ENCODE data around the gene PSMD11.

PSMD11 gene

DNA sequence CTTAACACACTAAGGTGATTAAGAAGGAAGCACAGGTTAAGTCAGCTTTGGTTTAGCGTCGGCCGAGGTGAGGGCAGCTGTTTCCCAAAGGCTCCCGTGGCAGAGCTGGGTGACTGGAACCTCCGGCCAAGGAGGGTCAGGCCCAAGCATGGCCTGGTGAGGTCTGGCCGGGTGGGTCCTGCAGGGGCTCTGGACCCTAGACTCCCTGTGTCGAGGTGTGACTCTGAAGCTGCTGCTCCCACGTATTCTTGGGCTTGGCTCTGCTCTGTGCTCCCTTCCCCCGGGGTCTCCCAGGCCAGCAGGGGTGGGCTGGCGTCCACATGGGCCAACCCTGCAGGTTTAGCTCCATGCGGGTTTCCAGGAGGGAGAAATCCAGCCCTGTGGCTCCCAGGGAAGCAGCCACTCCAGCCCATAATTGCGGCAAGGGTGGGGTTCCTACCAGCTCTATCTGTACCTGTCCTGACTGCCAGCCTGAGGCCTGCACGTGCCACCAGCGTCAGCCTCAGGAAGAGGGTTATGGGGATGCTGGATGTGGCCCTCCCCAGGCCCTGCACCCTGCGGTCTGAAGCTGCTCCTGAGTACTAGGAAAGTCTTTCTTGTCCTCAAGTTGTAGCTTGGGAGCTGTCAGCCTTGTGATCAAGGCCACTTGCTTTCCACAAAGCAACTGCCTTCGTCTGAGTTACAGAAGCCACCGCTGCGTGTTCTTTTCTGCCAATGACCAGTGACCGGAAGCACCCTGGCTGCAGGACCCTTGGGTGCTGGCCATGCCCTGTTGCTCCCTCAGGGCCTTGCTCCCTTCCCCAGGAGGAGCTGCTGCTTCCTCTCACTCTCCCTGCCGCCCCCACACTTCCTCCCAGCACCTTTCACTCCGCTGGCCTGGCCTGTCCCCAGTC is 47.3 kb downstream of the PSMD11 start:
- no peak for DNase-seq

DNA sequence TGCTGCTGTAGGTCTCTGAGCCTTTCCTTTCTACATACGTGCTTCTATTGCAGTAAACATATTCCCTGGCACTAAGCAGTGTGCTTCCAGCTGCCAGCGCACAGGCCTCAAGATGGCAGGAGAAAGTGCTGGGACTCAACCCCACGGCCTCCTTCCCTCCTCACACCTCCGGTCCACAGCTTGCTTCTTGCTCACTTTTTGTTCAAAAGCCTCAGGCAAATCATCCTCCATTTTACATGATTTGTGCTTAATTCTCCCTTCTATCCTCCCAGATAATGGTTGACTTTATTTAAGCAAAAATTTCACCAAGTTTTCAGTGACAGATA is 47.9 kb downstream of the PSMD11 start:
- DNase-seq: no peak

DNA sequence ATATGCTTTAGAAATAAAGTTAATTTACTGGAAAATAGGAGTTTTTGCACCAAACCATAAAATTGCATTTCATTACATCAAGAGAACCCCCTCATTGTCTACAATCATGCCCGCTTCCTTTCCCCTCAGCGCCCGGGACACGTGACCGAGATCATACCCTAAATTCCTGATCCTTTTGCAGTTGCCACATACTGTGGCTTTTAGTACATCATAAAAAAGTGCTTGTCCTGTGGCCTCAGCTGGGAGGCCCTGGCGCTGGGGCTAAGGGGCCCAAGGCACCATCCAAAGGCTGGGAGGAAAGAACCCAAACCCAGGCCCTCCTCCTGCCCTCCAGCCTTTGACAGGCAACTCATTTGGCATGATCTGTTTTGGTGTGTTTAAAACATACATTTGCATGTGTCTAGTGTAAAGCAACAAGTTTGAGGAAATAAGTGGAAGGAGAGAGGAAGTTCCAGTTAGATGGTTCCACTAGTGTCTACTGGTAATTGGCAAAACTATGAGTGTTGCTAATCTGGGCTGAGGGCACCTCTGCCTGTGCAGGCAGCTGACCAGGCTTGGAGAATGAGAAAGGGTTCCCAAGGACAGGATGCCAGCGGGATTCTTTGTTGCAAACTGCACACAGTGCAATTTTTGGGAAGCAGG is 48.5 kb downstream of the PSMD11 start:
- DNase-seq: no peak

DNA sequence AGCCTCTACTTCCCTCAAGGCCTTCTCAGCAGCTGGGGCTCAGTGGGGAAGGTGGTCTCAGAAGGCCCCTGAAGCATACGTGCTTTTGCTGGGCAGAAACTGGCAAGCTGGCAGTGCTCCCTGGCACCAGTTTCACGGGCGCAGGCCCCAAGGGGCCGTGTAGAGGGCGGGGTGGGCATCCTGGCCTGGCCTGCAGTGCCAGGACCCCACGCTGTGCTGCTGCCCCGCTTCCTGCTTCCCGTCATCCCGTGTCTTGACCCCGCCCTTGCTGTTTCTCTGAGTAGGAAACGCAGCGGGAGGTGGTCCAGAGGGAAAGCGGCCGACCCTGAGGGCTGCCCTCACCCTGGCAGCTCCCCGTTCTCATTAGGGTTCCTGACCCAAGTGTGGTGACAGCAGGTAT is 49.3 kb downstream of the PSMD11 start:
- no peak for DNase-seq

DNA sequence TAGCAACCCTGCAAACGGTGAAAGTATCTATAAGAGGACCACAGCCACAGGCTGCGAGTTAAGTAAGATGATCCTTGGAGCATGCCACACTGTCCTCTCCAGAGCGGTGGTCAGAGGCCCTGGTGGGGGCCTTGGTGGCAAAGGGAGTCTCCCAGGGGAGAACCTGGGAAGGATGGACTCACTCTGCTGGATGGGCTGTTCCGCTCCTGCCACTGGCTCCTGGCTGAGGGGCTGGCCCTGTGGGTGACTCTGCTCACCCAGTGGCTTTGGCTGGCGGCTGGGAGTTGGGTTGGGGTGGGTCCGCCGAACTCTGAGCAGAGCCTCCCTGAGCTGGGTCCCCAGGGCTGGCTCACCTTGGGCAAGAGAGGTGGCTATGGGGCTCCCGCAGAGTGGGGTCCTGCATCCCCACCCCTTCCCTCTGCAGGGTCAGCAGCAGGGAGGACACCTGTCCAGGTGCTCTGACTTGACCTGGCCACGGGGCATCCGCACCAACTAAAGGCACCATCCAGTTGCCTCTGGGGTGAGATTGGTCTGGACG is 49.7 kb downstream of the PSMD11 start:
- no peak for DNase-seq

DNA sequence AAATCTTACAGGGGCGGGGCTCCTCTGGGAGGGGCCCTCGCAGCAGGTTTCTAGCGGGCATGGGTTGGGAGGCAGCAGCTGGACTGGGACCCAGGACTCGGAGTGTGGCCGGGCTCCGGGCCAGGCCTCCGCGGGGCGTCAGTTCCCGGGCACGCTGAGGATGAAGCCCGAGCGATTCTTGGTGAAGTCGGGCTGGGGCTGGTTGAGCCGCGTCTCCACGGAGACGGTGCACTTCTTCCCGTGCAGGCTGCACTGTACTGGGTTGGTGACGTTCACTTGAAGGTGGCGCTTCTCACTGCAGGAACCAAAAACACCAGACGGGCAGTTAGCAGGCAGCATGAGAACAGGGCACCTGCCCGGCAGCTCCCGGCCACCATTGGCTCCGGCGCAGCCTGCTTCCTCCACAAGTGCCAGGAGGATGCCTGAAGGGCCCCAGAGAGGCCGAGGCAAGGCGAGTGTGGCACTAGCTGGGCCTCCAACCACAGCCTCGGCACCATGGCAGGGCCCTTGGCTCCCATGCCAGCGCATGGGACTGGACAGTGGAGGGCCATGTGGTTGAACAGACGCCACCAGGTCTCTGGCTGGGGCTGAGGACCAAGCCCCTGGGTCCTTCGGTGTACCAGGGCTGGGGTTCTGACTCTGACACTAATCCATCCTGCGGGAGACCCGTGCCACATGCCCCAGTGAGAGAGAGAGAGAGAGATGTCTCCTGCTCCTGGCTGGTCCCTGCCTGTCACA is 50.5 kb downstream of the PSMD11 start:
- no peak for DNase-seq

DNA sequence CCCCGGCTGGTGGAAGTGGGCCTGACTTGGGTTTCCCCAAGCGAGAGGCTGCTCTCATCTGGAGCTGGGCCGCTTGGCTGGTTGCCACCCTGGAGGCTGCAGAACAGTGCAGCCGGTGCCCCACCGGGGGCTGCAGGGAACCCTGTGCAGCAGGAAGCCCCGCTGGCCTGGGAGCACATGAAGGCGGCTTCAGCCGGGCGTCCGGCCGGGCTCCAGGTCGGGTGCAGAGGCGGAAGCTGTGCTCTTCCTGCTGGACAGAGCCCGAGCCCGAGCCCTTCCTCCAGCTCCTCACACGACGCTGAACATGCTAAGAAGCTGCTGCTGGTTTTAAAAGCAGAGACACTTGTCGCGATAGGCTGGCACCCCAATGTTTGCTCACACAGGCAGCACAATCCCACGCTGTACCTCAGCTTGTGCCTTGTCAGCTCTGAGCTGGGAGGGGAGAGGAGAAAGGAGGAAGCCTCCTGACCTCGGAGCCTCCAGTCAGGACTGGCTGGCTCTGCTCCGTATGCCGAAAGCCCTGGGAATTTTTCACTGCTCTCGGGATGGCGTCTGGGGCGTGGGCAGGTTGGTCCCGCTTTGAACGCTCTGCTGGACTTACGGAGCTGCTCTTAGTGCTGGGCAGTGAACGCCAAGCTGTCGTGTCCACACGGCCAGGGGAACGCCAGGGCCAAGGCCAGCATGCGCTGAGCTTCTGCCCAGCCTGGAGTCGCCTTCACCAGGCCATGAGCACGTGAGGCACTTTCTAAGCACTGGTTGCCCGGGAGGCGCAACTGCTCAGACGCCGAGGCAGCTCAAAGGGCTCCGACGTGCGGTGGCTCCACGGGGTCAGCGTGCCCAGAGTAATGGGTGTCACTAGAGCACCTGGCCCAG is 51.3 kb downstream of the PSMD11 start:
- DNase-seq: no peak

DNA sequence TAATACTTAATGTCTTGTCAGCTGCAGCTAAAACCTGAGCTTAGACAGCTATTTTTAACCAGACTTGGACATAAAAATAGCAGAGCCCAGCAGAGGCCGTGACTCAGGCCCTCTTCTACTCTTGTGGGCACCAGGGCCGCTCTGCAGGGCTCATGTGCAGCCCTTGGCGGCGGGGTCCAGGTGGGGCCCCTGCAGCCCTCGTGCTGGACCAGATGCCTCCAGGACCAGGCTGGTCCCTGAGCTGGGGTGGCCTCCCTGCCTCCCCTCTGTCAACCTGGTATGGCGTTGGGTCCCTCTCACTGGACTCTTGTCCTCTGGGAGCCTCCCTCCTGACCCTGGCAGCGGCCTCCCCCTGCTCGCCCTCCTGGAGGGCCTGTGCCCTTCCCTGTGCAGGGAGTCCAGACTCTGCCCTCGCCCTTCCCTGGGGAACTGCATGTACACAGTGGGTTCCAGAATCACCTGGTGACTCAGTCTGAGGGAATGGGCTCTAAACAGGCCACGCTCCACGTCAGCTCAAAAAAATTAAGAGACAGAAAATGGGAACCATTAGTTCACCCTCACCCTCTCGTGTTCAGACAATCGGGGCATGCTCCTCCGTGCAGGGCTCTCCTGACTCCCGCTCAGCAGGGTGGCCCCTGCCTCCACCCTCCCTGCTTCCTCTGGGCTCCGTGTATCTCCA is 52.2 kb downstream of the PSMD11 start:
- no peak for DNase-seq

DNA sequence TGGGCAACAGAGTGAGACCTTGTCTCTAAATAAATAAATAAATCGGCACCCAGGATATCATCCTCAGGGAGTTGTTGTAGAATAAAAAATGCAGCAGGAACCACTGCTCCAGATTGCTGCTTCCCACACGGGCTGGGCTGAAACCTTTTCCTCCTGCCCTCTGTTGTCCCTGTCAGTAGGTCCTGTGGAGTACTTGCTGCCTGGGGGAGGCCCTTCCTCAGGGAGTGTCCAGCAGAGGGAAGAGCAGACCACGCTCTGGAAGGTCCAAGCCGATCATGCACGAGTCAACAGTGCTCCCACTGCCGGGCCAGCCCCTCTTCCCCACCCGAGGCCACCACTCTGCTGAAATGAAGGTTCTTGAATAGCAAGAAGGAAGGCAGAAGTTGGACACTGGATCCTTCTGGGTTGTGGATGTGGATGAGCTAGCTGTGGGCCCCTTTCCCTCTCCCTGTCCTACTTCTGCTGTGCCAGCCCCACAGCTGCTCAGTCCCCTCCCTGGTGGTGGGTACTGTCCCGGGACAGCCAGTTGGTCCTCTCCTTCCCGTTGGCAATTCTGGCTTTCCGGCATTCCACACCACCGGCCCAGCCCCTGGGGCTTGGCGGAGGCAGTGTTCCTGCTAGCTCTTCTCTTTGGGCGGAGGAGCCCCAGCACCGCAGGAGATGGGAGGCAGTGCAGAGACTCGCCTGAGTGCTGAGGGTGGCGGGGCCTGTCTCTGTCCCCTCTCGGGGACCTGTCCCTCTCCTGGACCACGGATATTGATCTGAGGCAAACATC is 53.3 kb downstream of the PSMD11 start:
- DNase-seq: no peak

DNA sequence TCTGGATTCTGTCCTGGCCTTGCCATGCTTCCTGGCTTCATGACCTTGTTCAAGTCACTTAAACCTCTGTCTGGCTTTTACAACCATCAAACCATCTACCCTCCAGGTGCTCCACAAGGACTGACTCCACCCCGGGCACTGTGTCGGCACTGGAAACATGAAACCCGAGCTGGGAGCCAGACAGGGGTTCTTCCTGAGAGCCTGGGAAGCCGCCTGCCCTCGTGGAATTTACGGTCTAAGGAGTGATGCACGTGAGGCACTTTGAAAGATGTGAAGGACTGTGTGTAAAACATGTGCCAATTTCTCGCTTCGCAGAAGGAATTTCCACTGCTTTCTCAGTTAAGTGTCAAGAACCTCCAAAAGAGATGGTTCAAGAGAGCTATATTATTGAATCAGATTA is 54.1 kb downstream of the PSMD11 start:
- peak; percentile 56 for DNase-seq

DNA sequence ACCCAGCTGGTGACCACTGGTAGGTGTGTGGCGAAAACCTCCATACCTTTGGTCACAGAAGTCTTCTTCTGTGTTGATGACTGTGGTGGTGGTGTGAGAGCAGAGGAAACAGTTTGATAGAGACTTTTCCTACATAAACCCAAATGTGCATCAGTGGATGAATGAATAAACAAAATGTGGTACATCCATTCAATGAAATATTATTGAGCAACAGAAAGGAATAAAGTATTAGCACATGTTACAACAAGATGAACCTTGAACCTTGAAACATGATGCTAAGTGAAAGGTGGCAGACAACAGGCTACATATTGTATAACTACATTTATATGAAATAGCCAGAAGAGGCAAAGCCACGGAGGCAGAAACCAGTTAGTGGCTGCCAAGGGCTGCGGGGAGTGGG is 57.7 kb downstream of the PSMD11 start:
- DNase-seq: no peak

DNA sequence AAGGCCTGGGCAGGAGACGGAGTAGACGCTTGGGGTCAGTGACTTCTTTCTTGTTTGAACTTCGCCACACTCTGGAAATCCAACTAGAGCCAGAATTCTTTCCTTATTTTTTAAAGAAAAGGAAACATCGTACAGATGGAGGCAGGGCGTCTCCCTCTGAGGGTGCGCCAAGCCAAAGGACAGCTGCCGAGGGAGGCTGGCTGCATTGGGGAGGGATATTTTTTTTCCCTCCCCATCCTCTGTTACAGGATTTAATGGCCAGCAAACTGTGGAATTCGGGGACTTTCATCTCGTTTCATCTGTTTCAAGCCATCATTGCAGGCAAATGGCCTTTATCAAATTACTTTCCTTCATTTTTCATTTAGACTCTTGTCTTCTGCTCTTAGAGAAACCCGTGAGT is 58.4 kb downstream of the PSMD11 start:
- DNase-seq: no peak

DNA sequence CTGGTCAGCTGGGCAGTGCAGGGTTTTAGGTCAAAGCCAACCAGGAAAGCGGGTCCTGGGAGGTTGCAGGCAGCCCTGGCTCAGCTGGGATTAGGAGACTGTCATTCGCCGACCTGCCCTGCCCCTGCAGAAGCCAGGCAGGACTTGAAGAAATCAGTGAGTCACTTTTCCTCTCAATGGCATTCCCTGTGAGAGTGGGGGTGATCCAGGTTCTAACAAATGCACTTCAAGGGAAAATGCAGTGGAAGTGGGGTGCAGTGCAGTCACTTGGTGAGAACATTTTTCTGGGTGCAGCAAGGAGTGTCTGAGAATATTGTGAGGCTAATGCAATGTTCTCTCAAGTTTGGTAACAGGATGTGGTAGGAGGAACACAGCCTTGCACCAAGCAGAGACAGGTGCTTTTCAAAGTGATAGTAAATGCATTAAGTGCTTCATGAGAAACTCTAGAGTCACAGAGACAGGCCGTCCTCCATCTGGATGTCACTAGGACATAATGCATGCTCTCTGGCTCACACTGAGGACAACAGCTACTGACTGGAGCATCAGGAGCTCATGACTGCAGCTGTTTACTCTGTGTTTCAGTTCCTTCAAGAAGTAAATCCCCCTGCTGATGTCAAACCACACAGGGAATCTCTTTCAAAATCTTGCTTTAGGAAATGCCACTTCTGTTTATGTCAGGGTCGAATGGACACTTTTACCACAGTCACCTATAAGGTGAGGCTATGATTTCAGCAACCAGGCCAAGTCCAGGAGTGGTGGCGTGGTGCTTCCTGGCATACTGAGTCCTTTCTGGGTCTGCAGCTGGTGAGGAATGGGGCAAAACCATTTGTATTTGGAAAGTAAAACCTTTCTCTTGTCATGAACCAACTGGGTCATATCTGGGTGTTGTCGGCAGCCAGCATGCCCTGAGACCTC is 59.2 kb downstream of the PSMD11 start:
- no peak for DNase-seq

DNA sequence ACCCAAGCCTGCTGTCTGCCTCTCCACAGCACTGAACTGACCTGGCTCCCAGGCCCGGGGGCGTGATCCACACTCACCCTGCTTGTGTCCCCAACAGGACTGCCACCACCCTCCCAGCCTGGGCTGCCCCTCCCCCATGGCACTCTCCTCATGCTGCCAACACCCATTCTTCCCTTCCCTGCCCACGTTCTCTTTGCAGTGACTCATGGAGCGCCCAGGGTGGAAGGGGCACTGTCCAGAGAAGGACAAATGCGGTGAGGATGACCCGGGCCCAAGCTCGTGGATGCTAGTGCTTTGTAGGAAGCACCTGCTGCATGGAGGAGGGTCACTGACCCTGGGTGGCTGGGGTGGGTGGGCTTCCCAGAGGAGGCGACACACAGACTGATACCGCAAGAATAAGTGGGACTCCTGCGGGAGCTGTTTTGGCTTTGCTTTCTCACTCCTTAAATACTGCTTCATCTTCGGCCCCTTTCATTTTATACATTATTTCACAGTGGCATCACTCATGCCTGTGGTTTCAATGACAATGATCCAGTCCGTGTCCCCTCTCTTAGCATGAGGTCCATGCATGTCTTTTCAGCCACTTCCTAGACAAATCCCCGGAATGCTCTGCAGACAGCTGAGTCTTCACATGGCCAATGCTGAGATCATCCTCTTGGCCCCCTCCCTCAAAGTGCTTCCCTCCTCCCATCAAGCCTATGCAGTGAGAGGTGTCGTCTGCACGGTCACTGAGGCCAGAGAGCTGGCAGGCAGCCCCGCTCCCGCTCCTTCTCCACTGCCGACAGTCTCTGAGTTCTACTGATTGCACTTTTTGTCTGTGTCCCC is 60.1 kb downstream of the PSMD11 start:
- DNase-seq: no peak

DNA sequence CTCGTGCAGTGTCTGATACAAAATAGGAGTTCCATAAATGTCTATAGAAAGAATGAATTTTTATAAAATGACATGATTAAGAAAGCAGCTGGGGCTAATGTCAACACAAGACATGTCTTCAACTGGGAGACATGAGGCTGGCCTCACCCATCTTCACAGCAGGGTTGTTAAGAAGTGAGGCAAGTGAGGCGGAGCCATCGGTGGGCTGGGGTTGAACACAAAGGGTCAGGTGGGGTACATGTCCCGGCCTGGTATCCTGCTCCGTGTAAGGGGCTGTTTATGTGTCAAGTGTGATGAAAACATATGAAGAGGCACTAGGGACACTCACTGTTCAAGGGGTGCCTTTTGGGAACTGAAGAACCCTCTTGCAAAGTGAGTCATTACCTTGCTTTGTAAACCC is 64.6 kb downstream of the PSMD11 start:
- DNase-seq: no peak

DNA sequence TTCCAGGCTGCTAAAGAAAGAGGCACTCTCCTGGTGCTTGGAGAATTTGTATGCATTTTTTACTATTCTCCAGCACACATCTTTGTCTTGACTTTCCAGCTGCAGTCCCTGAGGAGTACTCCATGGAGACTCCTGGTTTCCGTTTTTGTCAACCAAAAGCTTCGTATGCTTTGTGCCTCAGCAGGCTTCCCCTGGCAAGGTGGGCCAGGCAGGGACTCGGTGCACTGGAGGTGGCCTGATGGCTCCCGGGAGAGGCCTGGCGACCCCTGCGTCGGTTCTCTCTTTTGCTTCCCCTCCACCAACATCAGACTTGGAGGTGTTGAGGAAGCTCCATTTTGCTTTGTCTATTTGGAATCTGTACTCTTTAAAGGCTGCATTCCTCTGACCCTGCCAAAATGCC is 66.2 kb downstream of the PSMD11 start:
- DNase-seq: no peak

DNA sequence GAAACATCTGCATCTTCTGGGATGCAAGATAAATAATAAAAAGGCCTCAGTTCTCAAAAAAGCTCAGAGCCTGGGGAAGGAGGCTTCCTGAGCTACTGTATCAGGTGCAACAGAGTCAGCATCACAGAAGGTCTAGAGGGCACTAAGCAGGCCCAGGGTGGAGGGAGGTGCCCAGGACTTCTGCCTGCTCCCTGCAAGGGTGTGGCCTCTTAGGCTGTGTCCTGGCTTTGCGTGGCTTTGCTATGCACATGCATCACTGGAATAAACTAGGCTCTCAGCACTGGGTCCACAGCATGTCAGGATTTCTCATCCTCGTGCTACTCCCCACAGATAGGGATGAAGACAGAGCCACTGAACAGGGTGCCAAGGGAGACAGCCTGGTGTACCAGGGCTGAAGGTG is 68.0 kb downstream of the PSMD11 start:
- DNase-seq: no peak

DNA sequence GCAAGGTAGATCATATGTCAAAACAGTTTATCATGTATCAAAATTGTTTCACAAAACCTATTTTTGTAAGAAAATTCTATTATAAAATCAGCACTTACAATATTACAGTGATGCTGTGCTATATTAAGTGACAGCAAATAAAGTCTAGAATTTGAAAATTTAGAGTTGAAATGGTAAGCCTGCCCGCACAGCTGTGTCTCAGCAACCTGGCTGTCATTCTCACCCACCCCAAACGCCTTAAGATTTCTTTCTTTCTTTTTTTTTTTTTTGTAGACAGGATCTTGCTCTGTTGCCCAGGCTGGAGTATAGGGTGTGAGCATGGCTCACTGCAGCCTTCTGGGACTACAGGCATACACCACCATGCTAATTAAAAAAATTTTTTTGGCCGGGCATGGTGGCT is 69.3 kb downstream of the PSMD11 start:
- no peak for DNase-seq

DNA sequence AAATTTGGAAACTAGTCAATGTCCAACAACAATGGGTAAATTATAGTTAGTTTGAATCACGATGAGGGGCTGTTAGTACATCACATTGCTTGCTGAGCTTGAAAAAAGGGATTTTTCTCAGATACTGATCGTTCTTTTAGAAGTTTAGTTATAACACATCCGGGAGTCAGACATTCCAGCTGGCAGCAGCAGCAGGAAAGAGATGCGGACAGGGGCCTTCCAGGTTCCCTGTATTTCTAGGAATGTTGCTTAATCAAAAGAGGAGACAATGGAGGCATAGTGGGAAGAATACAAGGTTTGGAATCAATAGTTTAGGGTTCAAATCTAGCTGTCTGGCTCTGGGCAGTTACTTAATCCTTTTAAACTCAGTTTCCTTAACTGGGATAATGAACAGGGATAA is 70.3 kb downstream of the PSMD11 start:
- DNase-seq: no peak

Data from NCI-H2029 (cell line).